CD4-positive, alpha-beta T cell treated with Interferon gamma for 1 hour (primary cell): ENCODE results near the gene LPAR1.

Experiments used
- DNase-seq: peaks from one replicate; pipeline ENCODE4 v3.0.0-alpha.2; 2020

LPAR1 gene

GRCh38 chr9:110997847-110998246 lies 40.4 kb downstream of the LPAR1 start:
- no peak for DNase-seq

GRCh38 chr9:110996436-110997220 lies 41.6 kb downstream of the LPAR1 start:
- DNase-seq: no peak

GRCh38 chr9:110995420-110996340 lies 42.6 kb downstream of the LPAR1 start:
- DNase-seq: no peak

GRCh38 chr9:110994771-110995241 lies 43.5 kb downstream of the LPAR1 start:
- DNase-seq: no peak

- DNase-seq: no peak
Measured at GRCh38 chr9:110990481-110990880, 47.8 kb downstream of the LPAR1 start.

- no peak for DNase-seq
Measured at GRCh38 chr9:110986529-110986928, 51.7 kb downstream of the LPAR1 start.

- no peak for DNase-seq
Measured at GRCh38 chr9:110984890-110985437, 53.3 kb downstream of the LPAR1 start.

DNA sequence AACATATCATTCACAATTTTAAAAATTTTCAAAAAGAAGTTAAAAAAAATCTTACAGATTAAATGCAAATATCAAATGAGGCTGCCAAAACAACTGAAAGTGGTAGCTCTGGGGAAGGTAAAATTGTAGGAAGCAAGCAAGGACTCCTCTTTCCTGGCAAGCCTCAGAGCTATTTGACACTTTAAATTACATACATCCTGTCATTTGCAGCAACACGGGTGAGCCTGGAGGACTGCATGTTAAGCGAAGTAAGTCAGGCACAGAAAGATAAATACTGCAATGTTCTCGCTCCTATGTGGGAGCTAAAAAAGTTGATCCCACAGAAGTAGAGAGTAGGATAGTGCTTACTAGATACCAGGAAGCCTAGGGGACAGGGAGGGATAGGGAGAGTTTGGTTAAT lies 58.0 kb downstream of the LPAR1 start:
- no peak for DNase-seq

GRCh38 chr9:110979636-110980035 lies 58.6 kb downstream of the LPAR1 start:
- no peak for DNase-seq

DNA sequence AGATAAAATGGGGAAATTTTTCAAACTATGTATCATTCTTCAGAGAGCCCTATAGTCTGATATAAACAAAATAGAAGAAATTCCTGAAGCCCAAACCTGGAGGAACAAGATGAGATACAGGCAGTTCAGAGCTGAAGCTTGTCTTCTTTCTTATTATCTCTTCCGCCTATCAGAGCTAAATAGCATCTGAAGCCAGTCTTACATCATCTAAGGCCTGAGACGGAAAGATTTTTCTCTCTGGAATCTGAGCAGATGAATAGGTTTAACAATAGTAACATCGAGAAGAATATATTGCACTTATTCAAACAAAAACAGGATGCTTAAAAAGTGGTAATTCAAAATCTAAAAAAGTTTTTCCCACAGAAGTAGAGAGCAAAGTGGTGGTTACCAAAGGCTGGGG lies 59.8 kb downstream of the LPAR1 start:
- DNase-seq: no peak

GRCh38 chr9:110977259-110977709 lies 61.0 kb downstream of the LPAR1 start:
- no peak for DNase-seq

GRCh38 chr9:110975969-110976368 lies 62.3 kb downstream of the LPAR1 start:
- peak; percentile 1 for DNase-seq

GRCh38 chr9:110975278-110975677 lies 63.0 kb downstream of the LPAR1 start:
- DNase-seq: no peak

- DNase-seq: no peak
Measured at GRCh38 chr9:110971705-110972104, 66.6 kb downstream of the LPAR1 start.

- no peak for DNase-seq
Measured at GRCh38 chr9:110971234-110971633, 67.0 kb downstream of the LPAR1 start.

DNA sequence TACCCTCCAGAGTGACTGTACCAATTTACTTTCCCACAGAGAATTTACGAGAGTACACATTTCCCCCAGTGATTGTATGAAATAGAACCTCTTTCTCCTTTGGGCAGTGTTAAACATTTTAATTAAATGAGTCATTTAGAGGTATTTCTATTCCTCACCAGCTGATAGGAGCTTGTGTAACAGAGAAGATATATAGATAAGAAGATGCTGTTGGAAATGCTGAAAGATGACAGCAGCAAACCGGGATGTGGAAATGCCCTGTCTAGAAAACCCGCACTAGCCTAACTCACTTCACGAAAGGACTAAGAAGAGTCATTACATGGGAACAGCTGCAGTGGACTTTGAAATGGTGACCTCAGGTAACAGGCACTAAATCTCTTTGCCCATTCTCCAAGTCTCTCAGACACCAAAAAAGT lies 68.3 kb downstream of the LPAR1 start:
- no peak for DNase-seq

DNA sequence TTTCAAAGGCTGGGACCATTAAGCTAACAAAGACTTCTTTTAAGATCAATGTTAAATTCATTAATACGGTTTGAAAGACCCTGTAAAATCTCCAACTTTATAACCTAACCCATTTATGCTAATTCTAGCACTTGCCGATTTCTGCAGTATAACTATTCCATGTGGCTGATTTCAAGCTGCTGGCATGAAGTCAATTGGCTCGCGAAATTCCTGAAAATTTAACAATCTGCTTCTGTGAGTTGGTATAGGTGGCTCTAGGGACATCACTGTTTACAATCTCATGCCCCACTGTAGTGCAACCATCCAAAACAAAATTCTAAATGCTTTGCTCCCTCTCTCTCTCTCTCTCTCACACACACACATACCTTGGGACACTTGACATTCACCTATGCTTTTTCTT lies 70.2 kb downstream of the LPAR1 start:
- no peak for DNase-seq

GRCh38 chr9:110967196-110967595 lies 71.1 kb downstream of the LPAR1 start:
- no peak for DNase-seq

- DNase-seq: no peak
Measured at GRCh38 chr9:110960288-110960687, 78.0 kb downstream of the LPAR1 start.

DNA sequence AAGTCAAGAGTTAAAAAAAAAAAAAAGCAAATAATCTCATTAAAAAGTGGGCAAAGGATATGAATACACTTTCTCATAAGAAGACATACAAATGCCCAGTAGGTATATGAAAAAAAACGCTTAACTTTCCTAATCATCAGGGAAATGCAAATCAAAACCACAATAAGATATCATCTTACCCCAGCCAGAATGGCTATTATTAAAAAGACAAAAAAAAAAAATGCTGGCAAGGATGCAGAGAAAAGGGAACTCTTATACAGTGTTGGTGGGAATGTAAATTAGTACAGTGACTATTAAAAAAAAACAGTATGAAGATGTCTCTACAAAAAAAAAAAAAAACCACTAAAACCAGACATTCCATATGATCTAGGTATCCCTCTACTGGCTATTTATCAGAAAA lies 79.4 kb downstream of the LPAR1 start:
- no peak for DNase-seq

DNA sequence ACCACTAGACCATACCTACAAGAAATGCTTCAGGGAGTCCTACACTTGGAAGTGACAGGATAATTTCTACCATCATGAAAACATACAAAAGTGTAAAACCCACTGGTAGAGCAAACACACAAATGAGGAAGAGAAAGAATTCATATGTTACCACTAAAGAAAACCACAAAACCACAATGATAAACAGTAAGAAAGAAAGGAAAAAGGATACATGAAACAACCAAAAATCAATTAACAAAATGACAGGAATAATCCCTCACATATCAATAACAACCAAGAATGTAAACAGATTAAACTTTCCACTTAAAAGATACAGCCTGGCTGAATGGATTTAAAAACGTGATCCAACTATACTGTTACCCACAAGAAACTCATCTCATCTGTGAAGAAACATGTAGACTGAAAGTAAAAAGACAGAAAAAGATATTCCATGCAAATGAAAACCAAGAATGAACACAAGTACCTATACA lies 83.4 kb downstream of the LPAR1 start:
- DNase-seq: no peak

GRCh38 chr9:110952540-110952859 lies 85.8 kb downstream of the LPAR1 start:
- DNase-seq: no peak

GRCh38 chr9:110951805-110952539 lies 86.3 kb downstream of the LPAR1 start:
- DNase-seq: no peak
